MV-4-11 (cell line): ENCODE measurements around the gene PKD1.
A peak's percentile ranks its signal among the peaks of the same experiment; 100 is the strongest.

ENCODE experiments used
- DNase-seq: peaks from one replicate; lab custom pipeline; 2025; lab: John Stamatoyannopoulos, UW

Gene PKD1

GRCh38 chr16:2170080-2170479 is 34.4 kb upstream of the PKD1 start:
- DNase-seq = no peak

GRCh38 chr16:2167068-2167638 is 31.5 kb upstream of the PKD1 start:
- DNase-seq = no peak

DNA sequence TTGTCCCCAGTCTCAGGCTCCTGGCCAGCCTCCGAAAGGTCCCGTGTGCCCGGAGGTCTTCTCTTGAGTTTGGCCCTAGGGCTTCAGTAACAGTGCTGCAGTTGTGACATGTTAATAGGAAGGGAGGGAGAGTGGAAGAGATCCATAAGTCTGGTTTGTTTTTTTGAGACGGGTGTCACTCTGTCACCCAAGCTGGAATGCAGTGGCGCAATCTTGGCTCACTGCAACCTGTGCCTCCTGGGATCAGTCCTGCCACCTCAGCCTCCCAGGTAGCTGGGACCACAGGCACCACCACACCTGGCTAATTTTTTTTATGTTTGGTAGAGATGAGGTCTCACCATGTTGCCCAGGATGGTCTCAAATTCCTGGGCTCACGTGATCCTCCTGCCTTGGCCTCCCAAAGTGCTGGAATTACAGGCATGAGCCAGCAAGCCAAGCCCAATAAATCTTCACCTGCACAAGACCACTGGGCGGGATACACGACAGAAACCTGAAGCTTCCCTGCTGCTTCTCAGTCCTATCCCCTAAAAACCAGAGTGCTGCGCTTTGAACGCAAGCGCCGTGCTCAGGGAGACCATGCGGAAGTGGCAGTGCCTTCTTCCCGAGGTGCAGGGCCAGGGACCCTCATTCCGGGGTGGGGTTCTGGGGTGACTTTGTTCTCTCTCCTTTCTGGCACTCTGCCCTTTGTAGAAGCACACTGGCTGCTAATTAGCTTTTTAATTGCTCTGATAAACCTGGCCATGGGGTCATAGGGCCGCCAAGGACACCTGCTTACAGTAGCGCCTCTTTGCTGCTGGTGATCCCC is 30.8 kb upstream of the PKD1 start:
- DNase-seq = no peak

GRCh38 chr16:2165861-2166260 is 30.2 kb upstream of the PKD1 start:
- no peak for DNase-seq

- DNase-seq = no peak
Measured at GRCh38 chr16:2163211-2163881, 27.6 kb upstream of the PKD1 start.

GRCh38 chr16:2162676-2163118 is 27.0 kb upstream of the PKD1 start:
- DNase-seq = no peak

- DNase-seq = no peak
Measured at GRCh38 chr16:2161911-2162310, 26.2 kb upstream of the PKD1 start.

- no peak for DNase-seq
Measured at GRCh38 chr16:2160915-2161551, 25.3 kb upstream of the PKD1 start.

DNA sequence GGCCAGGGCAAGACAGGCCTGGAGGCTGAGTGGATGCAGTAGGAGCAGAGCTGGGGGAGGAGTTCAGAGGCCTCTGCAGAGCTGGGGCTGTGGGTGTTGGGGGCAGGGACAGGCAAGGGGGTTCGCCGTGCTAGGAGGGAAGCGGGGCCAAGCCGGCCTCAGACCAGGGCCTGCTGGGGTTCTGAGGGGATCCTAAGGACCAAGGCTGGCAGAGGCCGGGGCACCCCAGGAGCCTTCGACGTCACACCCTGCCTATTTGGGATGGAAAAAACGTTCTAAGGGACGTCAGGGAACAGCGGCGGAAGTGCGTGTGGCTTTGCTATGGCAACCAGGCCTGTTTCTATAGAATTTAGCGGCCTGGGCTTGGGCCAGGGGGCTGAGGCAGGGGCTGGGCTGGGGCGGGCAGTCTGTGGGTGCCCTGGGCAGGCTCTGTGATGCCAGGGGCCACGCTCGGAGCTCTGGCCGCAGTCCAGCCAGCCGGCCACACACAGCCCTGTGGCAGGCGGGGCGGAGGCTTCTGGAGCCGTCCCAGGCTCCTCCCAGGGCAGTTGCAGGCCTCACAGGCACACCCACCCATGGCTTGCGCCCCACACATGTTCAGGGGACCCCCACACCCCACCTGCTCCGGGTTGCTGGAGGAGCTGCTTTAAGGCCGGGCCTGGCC is 23.6 kb upstream of the PKD1 start:
- no peak for DNase-seq

DNA sequence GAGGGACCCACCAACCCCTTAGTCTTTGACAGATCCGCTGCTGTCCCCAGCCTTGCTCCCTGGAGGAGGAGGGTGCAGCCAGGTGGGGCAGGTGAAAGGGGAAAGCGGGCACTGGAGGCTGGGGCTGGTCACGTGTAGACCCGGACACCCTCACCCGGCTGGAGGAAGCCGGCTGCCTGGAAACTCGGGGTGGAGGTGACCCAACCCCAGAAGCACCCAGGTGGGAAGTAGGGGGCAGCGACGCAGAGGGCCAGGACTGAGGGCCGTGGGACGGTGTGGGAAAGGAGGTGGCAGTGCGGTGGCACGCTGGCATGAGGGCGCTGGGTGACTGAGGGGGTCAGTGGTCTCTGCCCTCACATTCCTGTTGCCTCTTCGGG is 22.6 kb upstream of the PKD1 start:
- DNase-seq = no peak

DNA sequence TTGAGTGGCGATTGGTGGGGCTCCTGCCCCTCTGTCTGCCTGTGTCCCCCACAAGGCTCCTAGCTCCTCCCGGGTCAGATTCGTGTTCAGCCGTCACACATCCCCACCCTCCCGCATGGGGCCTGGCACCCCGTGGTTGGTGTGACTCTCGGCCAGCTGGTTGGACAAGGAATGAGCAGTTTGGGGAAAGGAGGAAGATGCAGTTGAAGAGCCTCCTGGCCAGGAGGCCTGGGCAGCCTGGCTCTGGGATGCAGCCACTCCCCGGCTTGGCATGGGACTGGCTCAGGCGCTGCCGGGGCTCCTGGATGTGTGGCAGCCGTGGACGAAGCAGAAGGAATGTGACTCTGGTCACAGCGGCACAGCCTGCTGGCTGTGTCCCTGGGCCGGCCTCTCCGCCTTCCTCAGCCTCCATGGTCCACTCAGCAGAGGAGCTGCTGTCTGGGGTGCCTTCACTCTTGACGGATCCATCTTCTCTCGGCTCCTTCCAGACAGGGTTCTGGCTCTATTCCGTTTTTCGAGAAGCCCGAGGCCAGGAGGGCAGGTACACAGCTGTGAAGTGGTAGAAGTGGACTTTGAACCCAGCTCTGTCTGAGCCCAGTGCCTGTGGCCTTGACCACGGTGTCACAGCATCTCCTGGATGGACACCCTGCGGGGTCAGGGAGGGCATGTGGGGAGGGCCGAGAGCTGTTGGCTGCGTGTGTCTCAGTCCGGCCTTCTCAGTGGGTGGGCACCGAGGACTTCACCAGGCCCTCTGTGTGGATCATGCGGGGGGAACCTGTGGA is 22.0 kb upstream of the PKD1 start:
- no peak for DNase-seq

DNA sequence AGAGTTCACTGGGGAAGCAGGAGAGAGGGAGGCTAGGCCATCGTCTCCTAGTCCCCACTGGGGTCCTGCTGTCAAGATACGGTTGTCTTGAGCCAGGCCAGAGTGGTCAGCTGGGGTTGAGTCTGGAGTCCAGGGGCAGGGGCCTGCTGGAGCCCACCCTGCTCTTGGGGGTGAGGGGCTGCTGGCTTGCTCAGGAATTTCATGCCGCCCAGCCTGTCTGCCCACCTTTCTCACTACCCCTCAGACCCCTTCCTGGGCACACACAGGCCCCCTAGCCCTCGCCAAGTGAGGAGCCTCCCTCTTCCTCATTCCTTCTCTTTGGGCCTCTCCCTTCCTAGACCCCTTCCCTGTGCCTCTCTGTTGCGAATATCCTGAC is 21.1 kb upstream of the PKD1 start:
- no peak for DNase-seq

GRCh38 chr16:2155977-2156848 is 20.5 kb upstream of the PKD1 start:
- peak; percentile 38 for DNase-seq

DNA sequence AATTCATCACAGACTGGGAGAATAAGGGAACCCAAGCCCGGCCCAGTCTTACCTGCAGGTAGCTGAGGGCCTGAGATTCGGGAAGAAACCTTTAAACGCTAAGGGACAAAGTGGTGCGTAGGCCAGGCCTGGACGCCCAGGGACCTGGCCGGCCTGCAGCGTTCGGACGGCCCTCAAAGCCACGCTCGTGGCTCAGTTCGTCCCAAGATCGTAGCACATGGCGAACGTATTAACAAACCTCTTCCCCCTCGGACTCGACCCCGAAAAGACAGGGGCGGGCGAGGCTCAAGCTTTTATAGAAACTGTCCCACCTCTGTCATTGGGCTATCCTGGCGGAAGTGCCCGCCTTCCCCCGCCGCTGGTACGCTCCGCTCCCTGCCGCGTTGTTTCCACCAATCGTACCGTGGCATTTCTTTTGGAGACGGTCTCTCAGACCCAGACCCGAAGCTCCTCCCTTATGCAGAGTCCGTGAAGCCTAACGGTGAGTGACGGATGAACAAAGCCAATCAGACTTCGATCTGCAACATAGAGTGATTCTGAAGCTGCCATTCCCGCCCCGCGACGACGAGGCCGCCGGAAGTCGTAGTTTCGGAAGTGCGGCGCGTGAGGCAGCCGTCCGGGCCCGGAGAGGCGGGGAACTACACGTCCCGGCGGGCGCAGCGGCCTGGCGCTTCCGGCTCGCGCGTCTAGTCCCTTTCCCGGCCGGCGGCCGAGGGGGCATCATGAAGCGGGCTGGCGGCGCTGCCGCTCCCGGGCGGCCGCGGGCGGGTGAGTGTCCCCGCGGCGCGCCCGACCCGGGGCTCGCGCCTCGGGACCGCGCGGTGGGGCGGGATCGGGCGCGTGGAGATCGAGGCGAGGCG is 19.6 kb upstream of the PKD1 start, which contains the start of gene TRAF7:
TRAF7 (plus strand) TSS at position 692 of the 860 bp plus-strand sequence. CDS start 8,139 bp downstream, outside the sequence.
- DNase-seq = peak; percentile 100

DNA sequence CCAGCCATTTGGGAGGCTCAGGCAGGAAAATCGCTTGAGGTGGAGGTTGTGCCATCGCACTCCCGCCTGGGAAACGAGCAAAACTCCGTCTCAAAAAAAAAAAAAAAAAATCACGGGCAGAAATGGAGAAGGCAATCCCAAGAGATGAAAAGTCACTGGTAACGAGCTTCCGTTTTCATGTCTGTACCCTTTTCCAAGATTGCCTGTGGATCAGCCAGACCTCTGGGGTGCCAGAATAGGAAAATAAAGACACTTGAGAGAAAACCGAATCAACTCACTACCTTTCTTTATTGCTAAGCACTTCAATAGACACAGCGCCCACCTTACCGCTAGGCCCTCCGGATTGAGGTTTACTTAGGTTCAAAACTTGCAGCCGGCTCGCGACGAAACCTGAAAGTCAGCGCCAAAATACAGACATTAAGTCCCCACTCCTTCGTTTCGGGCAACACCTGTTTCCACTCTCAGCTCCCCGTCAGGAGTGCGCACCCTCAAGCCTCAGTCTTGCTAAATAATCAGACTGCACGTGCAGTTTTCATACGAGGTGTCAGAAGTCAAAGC is 18.9 kb upstream of the PKD1 start:
- DNase-seq = no peak

DNA sequence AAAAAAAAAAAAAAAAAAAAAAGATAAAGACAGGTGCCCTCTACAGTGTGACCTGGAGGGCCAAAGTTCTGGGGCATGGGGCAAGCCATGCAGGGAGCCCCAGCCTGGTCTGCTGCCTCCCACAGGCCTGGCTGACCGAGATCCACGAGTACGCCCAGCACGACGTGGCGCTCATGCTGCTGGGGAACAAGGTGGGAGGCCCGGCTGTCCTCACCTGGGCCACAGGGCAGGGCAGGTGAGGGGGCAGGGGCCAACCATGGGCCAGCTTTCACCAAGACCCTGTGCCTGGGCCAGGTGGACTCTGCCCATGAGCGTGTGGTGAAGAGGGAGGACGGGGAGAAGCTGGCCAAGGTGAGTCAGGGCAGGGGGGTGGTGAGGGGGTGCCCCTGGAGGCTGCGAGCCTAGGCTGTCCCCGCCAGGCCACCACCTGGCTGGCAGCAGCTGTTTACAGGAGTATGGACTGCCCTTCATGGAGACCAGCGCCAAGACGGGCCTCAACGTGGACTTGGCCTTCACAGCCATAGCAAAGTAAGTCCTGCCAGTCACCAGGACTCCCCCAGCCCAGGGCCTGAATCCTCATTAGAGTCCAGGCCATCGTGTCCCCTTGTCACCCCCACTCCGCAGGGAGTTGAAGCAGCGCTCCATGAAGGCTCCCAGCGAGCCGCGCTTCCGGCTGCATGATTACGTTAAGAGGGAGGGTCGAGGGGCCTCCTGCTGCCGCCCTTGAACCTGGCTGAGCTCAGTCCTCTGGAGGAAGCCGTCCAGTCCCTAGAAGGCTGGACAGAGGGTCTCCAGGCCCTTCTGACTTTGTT is 17.2 kb upstream of the PKD1 start:
- DNase-seq = peak; percentile 19

GRCh38 chr16:2151188-2152091 is 15.7 kb upstream of the PKD1 start:
- DNase-seq = peak; percentile 41
